Ecto neural progenitor cell (in vitro differentiated cells): ENCODE measurements around the gene KRTAP5-6.

Experiments used
- DNase-seq: peaks from one replicate; pipeline ENCODE4 v3.0.0-alpha.2; 2018; ENCODE audit warnings: low spot score

Gene KRTAP5-6, protein sequence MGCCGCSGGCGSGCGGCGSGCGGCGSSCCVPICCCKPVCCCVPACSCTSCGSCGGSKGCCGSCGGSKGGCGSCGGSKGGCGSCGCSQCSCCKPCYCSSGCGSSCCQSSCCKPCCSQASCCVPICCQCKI

DNA sequence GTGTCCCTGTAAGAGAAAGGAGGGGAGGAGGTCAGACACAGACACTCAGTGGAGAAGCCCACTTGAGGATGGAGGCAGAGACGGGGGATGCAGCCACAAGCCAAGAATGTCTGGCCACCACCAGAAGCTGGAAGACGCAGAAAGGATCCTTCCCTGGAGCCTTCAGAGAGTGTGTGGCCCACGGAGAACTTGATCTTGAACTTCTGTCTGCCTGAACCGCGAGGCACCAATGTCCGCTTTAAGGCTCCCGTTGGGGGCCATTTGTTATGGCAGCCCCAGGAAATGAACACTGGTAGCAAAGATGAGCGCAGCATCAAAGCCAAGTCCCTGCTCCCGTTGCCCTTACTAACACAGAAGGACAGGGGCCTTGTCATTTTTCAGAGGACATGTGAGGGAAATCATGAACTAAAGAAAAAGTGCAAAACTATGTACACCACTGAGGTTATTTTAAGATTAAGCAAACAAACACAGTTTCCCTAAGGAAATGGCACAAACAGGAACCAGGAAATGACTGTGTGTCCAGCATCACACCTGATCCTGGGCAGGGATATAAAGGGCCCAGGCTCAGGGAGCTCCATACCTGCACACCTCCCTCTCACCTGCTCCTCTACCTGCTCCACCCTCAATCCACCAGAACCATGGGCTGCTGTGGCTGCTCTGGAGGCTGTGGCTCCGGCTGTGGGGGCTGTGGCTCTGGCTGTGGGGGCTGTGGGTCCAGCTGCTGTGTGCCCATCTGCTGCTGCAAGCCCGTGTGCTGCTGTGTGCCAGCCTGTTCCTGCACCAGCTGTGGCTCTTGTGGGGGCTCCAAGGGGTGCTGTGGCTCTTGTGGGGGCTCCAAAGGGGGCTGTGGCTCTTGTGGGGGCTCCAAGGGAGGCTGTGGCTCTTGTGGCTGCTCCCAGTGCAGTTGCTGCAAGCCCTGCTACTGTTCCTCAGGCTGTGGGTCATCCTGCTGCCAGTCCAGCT, at the start of gene KRTAP5-6:
Gene KRTAP5-6 (plus strand): TSS at position 588 of the 963 bp plus-strand sequence. CDS start 51 bp downstream, at position 639.
- no peak for DNase-seq

DNA sequence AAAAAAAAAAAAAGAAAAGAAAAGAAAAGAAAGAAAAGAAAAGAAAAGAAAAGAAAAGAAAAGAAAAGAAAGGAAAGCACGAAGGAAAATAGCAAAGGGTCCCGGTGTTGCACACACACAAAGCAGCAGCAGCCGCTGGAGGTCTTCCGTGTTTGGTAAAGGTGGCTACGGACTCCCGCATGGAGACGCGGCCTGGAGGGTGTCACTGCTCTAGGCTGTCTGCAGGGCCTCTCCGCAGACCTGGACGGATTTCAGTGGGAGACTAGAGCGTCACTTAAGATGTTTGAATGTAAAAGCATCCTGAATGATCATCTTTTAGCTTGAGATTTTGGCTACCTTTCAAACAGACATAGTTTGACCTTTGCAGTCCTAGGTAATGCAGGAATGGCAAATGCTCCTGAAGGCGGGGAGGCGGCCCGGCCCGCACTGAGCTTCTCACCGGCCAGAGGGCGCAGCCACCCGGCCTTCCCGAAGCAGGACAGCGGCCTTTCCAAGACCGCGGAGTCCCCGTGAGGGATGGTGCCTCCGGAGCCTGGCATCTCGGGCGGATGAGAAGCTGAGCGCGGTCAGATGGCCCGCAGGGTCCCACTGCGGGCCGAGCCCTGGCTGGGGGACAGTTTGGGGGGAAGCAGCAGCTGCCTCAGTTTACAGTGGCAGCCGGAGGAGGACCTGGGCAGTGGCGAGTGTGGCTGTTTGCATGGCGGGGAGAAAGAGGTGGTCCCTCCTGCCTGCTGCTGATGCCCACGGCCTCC, 48.9 kb upstream of the KRTAP5-6 start:
- no peak for DNase-seq

- no peak for DNase-seq
Measured at GRCh38 chr11:1648653-1649420, 48.2 kb upstream of the KRTAP5-6 start.

DNA sequence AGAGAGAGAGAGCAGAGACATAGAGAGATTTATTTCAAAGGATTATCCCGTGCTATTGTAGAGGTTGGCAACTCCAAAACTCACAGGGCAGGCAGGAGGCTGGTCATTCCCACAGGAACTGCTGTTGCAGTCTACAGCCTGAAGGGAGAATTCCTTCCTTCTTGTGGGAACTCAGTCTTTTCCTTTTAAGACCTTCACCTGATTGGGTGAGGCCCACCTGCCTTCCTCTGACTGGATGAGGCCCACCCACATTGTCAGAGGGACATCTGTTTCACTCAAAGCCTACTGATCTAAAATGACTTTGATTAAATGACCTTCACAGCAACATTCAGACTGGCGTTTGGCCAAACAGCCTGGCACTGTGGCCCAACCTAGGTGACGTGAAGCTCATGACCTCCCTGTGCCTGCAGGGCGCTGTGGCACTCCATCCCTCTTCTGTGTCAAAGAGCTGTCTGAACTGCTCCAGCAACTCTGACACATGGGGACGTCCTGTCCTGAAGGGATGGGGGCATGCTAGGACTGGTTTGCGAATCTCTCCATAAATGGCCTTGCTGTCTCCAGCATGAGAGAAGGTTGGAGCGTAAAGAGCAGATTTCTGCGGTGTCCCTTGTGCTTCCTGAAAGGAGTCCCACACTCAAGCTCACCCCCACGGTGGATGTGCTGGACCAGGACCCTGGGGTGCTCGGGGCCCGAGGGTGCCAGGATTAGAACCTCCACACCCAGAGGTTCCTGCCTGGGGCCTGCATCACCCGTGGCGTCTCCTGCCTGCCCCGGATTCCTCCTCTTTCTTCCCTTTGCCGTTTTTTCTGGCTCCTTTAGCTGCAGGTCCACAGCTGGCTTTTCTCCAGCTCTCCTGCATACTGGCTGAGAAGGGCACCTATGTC, 46.7 kb upstream of the KRTAP5-6 start:
- no peak for DNase-seq

- peak; percentile 29 for DNase-seq
Measured at GRCh38 chr11:1650918-1651262, 46.1 kb upstream of the KRTAP5-6 start.

DNA sequence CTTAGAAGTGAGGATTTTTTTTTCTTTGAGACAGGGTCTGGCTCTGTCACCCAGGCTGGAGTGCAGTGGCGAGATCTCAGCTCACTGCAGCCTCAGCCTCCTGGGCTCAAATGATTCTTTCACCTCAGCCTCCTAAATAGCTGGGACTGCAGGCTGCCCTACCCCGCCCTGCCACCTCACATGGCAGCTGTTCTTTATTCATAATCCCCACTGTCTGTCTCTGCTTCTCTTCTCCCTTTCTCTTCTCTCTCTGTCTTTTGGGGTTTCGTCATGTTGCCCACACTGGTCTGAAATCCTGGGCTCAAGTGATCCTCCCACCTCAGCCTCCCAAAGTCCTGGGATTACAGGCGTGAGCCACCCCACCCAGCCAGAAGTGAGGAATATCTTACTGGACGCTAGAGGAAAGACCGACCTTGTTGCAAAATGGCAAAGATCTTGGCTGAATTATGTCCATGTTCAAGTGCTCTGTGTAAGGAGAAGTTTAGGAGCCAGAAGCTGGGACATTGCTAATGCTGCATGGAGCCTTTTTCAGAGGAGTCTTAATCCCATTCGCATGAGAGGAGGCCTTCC, 45.5 kb upstream of the KRTAP5-6 start:
- DNase-seq, result no peak

DNA sequence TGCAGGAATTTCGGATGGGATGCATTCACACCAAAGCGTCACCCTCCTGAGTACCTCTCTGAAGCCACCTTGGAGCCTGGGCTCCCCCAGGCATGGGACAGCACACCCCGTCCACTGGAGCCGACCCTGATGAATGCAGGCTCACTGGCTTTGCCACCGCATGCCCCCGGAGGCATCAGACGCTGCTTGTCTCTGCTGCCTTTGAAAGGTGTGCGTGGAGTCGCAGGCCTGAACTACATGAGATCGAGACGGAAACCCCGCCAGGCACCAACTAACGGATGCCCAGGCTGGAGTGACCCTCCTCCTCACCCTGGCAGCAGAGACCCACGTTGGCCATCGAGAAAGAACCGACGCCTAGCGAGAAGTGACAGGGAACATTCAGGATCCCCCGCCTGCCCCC, 45.0 kb upstream of the KRTAP5-6 start:
- peak; percentile 45 for DNase-seq

DNA sequence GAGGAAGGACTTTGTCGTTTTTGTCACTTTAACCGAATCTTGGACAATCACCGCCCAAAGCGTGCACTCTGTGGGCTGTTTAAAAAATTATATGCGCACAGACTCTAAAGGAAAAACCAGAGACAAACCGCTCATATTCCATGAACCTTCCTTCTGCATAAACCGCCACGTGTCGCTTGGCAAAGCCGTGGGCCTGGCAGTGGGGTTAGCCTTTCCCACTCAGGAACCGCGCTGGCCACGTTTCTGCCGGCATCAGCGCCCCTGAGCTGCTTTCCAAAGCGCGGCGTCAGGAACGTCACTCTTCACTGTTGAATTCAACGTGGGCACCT, 44.6 kb upstream of the KRTAP5-6 start:
- DNase-seq, result no peak

GRCh38 chr11:1652771-1653540, 44.0 kb upstream of the KRTAP5-6 start:
- peak; percentile 90 for DNase-seq

GRCh38 chr11:1653541-1654387, 43.2 kb upstream of the KRTAP5-6 start:
- DNase-seq, result peak; percentile 42

- no peak for DNase-seq
Measured at GRCh38 chr11:1654388-1655167, 42.4 kb upstream of the KRTAP5-6 start.

- DNase-seq, result peak; percentile 43
Measured at GRCh38 chr11:1655168-1656060, 41.6 kb upstream of the KRTAP5-6 start.

DNA sequence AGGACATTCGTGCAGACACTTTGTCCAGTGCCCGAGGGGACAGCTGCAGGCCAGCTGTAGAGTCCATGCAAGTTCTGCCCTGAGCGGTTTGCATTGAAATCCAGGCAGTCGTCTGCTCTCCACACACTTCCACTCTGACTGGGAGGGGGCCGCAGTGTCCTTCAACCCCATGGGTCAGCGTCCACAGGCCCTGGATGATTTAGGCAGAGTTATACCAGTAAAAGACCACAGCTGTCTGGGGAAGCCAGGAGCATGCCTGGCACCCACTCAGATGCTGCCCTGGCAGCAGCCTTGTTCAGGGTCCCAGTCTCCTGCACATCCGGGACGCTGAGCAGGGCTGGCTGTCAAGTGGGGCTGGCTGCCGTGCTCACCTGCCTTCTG, 40.9 kb upstream of the KRTAP5-6 start:
- DNase-seq, result no peak

GRCh38 chr11:1656670-1657069, 40.3 kb upstream of the KRTAP5-6 start:
- no peak for DNase-seq

DNA sequence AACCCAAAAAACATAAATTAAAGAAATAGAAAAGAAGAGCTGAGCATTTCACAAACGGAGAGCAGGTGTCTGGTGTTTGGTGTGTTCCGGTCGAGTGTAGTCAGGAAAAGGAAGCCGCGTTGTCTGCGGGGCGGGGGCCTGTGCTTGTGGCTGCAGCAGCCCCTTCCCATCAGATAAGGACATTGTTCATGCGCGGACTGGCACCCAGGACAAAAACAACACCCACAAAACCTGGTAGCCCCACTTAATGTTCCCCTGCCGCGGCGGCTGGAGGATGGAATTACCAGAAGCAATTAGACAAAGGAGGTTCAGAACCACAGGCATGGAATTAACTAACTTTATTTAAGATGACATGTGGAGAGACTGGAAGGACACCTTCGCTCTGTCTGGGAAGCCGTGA, 37.5 kb upstream of the KRTAP5-6 start:
- no peak for DNase-seq

DNA sequence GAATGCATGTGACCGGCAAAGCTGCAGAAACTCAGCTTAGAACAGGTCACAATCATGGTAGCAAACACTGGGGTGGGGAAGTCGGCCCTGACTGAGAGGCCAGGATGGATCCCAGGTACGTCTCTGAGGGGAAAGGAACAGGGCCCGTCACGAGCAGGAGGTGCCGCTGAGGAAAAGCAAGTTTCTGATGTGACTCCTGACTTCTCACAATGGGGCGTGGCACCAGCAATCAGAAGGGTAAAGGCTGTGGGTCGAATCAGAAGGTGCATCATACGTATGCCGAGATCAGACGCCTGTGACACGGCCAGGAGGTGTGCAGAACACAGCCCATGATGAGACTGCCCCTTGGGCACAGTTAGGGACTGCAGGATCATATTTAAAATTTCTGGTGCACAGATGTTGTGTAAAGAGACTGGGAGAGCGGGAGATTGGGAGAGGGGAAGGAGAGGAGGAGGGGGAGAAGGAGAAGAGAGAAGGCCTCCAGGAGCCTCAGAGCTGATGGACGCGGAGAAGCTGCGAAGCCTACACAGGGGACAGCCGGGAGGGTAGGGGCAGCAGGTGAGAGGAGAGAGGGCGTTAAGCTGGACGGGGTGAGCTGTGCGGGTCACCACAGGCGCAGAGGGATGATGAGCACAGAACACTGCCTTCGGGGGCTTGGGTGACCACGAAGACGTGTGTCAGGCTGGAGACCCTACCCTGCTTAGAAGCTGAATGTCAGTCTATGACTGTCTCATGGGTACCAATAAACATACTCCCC, 36.7 kb upstream of the KRTAP5-6 start:
- no peak for DNase-seq
